Epithelial cell of esophagus (primary cell): Measurements from ENCODE around the gene ALG5.

Source experiments
- DNase-seq: peaks from one replicate; pipeline ENCODE4 v3.0.0; 2010; ENCODE audit warnings: low read depth
- H3K4me3 ChIP-seq: 2 replicates; pipeline ENCODE4 v1.5.1; 2011; ENCODE audit warnings: mild to moderate bottlenecking, low read length, control low read depth
- TF ChIP-seq, protein P1 (sequence below): IDR thresholded peaks from 2 replicates; pipeline ENCODE4 v1.5.1; 2011; ENCODE audit warnings: low read depth, mild to moderate bottlenecking, low read length, control low read depth, inconsistent platforms; ENCODE audit not compliant: insufficient read depth; ENCODE audit errors: missing control alignments

The ALG5 gene

DNA sequence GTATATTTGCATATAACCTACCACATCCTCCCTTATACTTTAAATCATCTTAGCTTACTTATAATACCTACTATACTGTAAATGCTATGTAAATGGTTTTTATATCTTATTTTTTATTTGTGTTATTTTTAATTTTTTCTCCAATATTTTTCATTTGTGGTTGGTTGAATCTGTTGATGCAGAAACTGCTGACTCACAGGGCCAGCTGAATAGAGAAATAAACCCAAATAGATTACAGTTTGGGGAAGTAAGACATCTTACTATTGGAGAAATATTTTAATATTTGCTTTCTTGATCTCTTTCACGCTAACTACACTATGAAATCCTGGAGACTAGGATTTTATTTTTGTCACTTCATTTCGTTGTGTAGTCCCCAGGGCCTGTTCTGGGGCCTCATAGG is 86.2 kb downstream of the ALG5 start:
- no peak overlapping the region for H3K4me3 ChIP-seq
- no peak for DNase-seq
- TF ChIP-seq, protein P1, sequence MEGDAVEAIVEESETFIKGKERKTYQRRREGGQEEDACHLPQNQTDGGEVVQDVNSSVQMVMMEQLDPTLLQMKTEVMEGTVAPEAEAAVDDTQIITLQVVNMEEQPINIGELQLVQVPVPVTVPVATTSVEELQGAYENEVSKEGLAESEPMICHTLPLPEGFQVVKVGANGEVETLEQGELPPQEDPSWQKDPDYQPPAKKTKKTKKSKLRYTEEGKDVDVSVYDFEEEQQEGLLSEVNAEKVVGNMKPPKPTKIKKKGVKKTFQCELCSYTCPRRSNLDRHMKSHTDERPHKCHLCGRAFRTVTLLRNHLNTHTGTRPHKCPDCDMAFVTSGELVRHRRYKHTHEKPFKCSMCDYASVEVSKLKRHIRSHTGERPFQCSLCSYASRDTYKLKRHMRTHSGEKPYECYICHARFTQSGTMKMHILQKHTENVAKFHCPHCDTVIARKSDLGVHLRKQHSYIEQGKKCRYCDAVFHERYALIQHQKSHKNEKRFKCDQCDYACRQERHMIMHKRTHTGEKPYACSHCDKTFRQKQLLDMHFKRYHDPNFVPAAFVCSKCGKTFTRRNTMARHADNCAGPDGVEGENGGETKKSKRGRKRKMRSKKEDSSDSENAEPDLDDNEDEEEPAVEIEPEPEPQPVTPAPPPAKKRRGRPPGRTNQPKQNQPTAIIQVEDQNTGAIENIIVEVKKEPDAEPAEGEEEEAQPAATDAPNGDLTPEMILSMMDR: no peak

- H3K4me3 ChIP-seq: no peak overlapping the region
- TF ChIP-seq, protein P1: no peak
- DNase-seq: no peak
Measured at GRCh38 chr13:36912369-36912768, 86.8 kb downstream of the ALG5 start.

- no peak overlapping the region for H3K4me3 ChIP-seq
- no peak for DNase-seq
- TF ChIP-seq, protein P1: no peak
Measured at GRCh38 chr13:36910545-36910944, 88.6 kb downstream of the ALG5 start.

DNA sequence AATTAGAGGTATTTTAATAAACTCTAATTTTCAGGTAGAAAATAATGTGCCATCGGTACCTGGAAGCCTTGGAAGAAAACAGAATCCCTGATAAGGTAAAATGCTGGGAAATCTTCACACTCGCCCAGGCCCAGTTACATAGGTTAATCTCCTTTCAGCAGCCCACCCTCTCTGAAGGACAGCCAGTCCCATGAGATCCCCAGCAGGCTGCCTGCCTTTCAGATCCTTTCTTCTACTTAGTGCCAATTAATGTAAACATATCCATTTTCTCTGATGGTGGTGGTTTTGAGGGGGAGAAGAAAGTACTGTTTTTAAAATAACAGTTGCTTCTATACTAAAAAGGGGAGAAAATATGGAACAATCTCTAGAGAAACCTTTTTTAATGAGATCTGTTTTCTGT is 91.3 kb downstream of the ALG5 start:
- TF ChIP-seq, protein P1: no peak
- DNase-seq: no peak
- no peak overlapping the region for H3K4me3 ChIP-seq

- H3K4me3 ChIP-seq: no peak overlapping the region
- TF ChIP-seq, protein P1: no peak
Measured at GRCh38 chr13:36907266-36907665, 91.9 kb downstream of the ALG5 start.

DNA sequence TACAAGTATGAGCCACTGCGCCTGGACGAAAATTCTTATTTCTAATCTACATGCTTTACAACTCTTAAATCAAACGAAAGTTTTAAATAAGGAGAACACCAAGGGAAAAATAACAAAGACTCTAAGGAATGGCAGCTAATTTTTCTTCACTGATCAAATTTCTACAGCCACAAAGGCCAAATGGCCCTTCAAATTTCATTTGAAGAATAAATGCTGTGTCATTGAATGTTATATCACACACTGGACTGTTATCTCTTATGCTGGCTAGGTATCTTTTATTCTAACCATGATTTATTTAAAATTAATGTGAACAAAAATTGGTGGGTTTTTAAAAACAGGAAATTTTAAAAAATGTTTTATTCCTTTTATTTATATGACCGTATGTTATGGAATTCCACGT is 93.2 kb downstream of the ALG5 start:
- TF ChIP-seq, protein P1: no peak
- no peak for DNase-seq
- no peak overlapping the region for H3K4me3 ChIP-seq

More at GRCh38 chr13:36907266-36907665, 91.9 kb downstream of the ALG5 start:
- DNase-seq: no peak

GRCh38 chr13:36903925-36904595 is 95.1 kb downstream of the ALG5 start:
- H3K4me3 ChIP-seq: no peak overlapping the region
- TF ChIP-seq, protein P1: no peak
- DNase-seq: no peak
